RWPE2 (cell line): ENCODE data around the gene GLTPD2.

Experiments used
- ATAC-seq: fragments of 200-7000 bp; cut with Tn5 transposase; 3 replicates; pipeline ENCODE4 v1.9.1; 2021; ENCODE audit warnings: low read depth
- DNase-seq: peaks from one replicate; pipeline ENCODE4 v3.0.0-alpha.2; 2020; ENCODE audit warnings: low spot score
- H3K27ac ChIP-seq: fragments of 450-650 bp; 2 replicates; pipeline ENCODE4 v1.5.1; 2017; ENCODE audit warnings: mild to moderate bottlenecking; ENCODE audit not compliant: poor library complexity, severe bottlenecking
- H3K27me3 ChIP-seq: fragments of 250-450 bp; sonication (Bioruptor Pico); 2 replicates; pipeline ENCODE4 v1.5.1; 2021; ENCODE audit warnings: mild to moderate bottlenecking, moderate library complexity; ENCODE audit not compliant: insufficient read depth, poor library complexity, severe bottlenecking
- H3K36me3 ChIP-seq: fragments of 250-450 bp; sonication (Bioruptor Pico); 2 replicates; pipeline ENCODE4 v1.5.1; 2020; ENCODE audit warnings: low read depth, mild to moderate bottlenecking, moderate library complexity
- H3K4me1 ChIP-seq: fragments of 250-450 bp; sonication (Bioruptor Pico); 2 replicates; pipeline ENCODE4 v1.5.1; 2021; ENCODE audit warnings: mild to moderate bottlenecking, moderate library complexity; ENCODE audit not compliant: insufficient read depth, poor library complexity, severe bottlenecking
- H3K4me3 ChIP-seq: fragments of 250-450 bp; sonication (Bioruptor Pico); 2 replicates; pipeline ENCODE4 v1.5.1; 2021; ENCODE audit warnings: mild to moderate bottlenecking, moderate library complexity; ENCODE audit not compliant: severe bottlenecking
- H3K9me3 ChIP-seq: fragments of 250-450 bp; sonication (Bioruptor Pico); 2 replicates; pipeline ENCODE4 v1.5.1; 2021; ENCODE audit warnings: mild to moderate bottlenecking, moderate library complexity; ENCODE audit not compliant: severe bottlenecking
- CTCF ChIP-seq: fragments of 450-650 bp; IDR thresholded peaks from one replicate; pipeline ENCODE4 v1.5.1; 2017; ENCODE audit warnings: mild to moderate bottlenecking, moderate library complexity; ENCODE audit not compliant: poor library complexity, severe bottlenecking

Gene GLTPD2

GRCh38 chr17:4777969-4778760 is 10.6 kb upstream of the GLTPD2 start:
- ATAC-seq (no peak; the same call in 2 of the 3 replicates), DNase-seq (no peak)
- no peaks in the 10 kb centered on the region for H3K9me3 ChIP-seq
- no peak overlapping the region for H3K4me3 ChIP-seq
- H3K27me3 ChIP-seq, result no peaks in the 10 kb centered on the region
- H3K4me1 ChIP-seq, result no peaks in the 10 kb centered on the region
- no peak for TF ChIP-seq CTCF
- no peaks in the 10 kb centered on the region for H3K36me3 ChIP-seq
- H3K27ac ChIP-seq, result no peak overlapping the region

- Histone ChIP-seq H3K27ac (no peak overlapping the region), H3K4me1 (no peaks in the 10 kb centered on the region), H3K4me3 (no peak overlapping the region), H3K9me3 (no peaks in the 10 kb centered on the region), H3K27me3 (no peaks in the 10 kb centered on the region), H3K36me3 (no peaks in the 10 kb centered on the region)
- DNase-seq, result no peak
- no peak for TF ChIP-seq CTCF
- no peak for ATAC-seq
Observed at GRCh38 chr17:4780325-4780955, 8.3 kb upstream of the GLTPD2 start.

GRCh38 chr17:4782652-4783051 is 6.1 kb upstream of the GLTPD2 start:
- H3K27ac ChIP-seq, result no peak overlapping the region
- ATAC-seq, result no peak
- no peaks in the 10 kb centered on the region for H3K36me3 ChIP-seq
- H3K27me3 ChIP-seq, result no peaks in the 10 kb centered on the region
- no peaks in the 10 kb centered on the region for H3K9me3 ChIP-seq
- no peak for TF ChIP-seq CTCF
- DNase-seq, result no peak
- H3K4me1 ChIP-seq, result peaks cover 2% of the 10 kb centered on the region
- no peak overlapping the region for H3K4me3 ChIP-seq

DNA sequence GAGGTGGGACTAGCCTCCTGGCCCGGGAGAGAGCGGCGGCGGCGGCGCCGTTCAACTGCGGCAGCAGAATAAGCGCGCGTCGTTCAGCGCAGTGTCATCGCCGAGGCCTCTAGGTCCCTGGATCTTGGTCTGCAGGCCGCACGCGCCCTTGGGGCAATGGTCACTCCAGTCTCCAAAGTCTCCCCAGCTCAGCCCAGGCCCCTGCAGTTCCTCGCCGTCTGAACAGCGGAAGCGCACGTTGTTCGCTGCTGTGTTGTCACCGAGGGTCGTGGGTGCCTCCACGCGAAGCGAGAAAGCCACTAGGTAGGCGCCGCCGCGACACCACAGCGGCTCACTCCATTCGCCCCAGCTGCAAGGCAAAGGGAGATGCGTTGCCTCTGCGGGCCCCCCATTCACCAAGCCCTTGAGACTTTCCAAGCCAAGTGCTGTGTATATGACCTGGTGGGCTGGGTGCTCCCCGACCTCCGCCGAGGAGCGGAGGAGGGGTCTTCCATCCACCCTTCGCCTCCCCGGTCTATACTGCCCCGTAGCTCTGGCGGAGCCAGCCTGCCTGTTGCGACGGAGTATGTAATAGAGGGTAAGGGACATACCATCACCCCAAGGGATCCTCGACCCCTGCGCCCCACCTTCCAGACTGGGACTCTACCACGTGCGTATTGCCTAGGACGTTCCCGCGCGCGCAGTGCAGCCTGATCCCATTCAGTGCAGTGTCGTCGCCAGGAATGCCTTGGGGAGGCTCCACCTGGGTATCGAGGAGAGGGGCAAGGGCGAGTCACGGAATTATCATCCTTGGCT is 3.3 kb upstream of the GLTPD2 start:
- Histone ChIP-seq H3K4me1 (peaks cover 7% of the 10 kb centered on the region), H3K27me3 (no peaks in the 10 kb centered on the region), H3K9me3 (no peaks in the 10 kb centered on the region), H3K27ac (no peak overlapping the region), H3K4me3 (no peak overlapping the region), H3K36me3 (no peaks in the 10 kb centered on the region)
- no peak for DNase-seq
- ATAC-seq, result no peak
- TF ChIP-seq CTCF, result no peak
